H9 (cell line): ENCODE data around the gene LRRC23. TPM values are rescaled to one million over a fixed set of nuclear protein-coding genes. Genes with fewer than 3 reads are reported as not detected.

Source experiments
- DNase-seq: peaks from one replicate; pipeline ENCODE4 v3.0.0-alpha.2; 2017
- H2AFZ ChIP-seq: one replicate; pipeline ENCODE4 v1.6.1; 2013; ENCODE audit warnings: mild to moderate bottlenecking, low read length, control low read depth, moderate library complexity
- H2AK5ac ChIP-seq: 2 replicates; pipeline ENCODE4 v1.6.1; 2013; ENCODE audit warnings: low read length, control low read depth, mixed read lengths; ENCODE audit not compliant: insufficient read length
- H2BK120ac ChIP-seq: one replicate; pipeline ENCODE4 v1.6.1; 2013; ENCODE audit warnings: low read depth, mild to moderate bottlenecking, low read length, control low read depth, inconsistent platforms; ENCODE audit not compliant: poor library complexity, severe bottlenecking
- H2BK12ac ChIP-seq: 2 replicates; pipeline ENCODE4 v1.6.1; 2013; ENCODE audit warnings: low read length, control low read depth, mixed read lengths, low read depth; ENCODE audit not compliant: insufficient read length
- H2BK15ac ChIP-seq: 2 replicates; pipeline ENCODE4 v1.6.1; 2013; ENCODE audit warnings: low read depth, low read length, control low read depth
- H2BK20ac ChIP-seq: one replicate; pipeline ENCODE4 v1.6.1; 2013; ENCODE audit warnings: low read depth, mild to moderate bottlenecking, low read length, control low read depth, inconsistent platforms; ENCODE audit not compliant: poor library complexity, severe bottlenecking
- H2BK5ac ChIP-seq: 2 replicates; pipeline ENCODE4 v1.6.1; 2013; ENCODE audit warnings: low read length, control low read depth, mixed read lengths; ENCODE audit not compliant: insufficient read length
- H3K14ac ChIP-seq: 2 replicates; pipeline ENCODE4 v1.6.1; 2013; ENCODE audit warnings: low read length, control low read depth; ENCODE audit not compliant: insufficient read depth
- H3K18ac ChIP-seq: 2 replicates; pipeline ENCODE4 v1.6.1; 2013; ENCODE audit warnings: low read depth, mild to moderate bottlenecking, mixed read lengths, low read length, control low read depth; ENCODE audit not compliant: insufficient read length
- H3K23ac ChIP-seq: 2 replicates; pipeline ENCODE4 v1.6.1; 2013; ENCODE audit warnings: low read length, control low read depth, mixed read lengths, low read depth; ENCODE audit not compliant: insufficient read length
- H3K23me2 ChIP-seq: 2 replicates; pipeline ENCODE4 v1.6.1; 2013; ENCODE audit warnings: low read depth, mild to moderate bottlenecking, mixed read lengths, low read length, control low read depth; ENCODE audit not compliant: insufficient read length, poor library complexity, severe bottlenecking
- H3K27ac ChIP-seq: 2 replicates; pipeline ENCODE4 v1.5.1; 2013; ENCODE audit warnings: low read length, control low read depth, mixed read lengths, low read depth; ENCODE audit not compliant: insufficient read length
- H3K27me3 ChIP-seq: 2 replicates; pipeline ENCODE4 v1.6.1; 2013; ENCODE audit warnings: low read length, control low read depth, inconsistent platforms; ENCODE audit not compliant: insufficient read depth
- H3K4ac ChIP-seq: 2 replicates; pipeline ENCODE4 v1.6.1; 2013; ENCODE audit warnings: low read depth, mild to moderate bottlenecking, control low read depth, inconsistent platforms, low read length, moderate library complexity
- H3K4me1 ChIP-seq: 2 replicates; pipeline ENCODE4 v1.6.1; 2013; ENCODE audit warnings: low read length, control low read depth, inconsistent platforms; ENCODE audit not compliant: insufficient read depth
- H3K4me2 ChIP-seq: 2 replicates; pipeline ENCODE4 v1.6.1; 2013; ENCODE audit warnings: low read length, control low read depth, mixed read lengths; ENCODE audit not compliant: insufficient read length, insufficient read depth
- H3K56ac ChIP-seq: 2 replicates; pipeline ENCODE4 v1.6.1; 2013; ENCODE audit warnings: low read depth, mild to moderate bottlenecking, mixed read lengths, low read length, control low read depth; ENCODE audit not compliant: insufficient read length
- H3K79me1 ChIP-seq: 2 replicates; pipeline ENCODE4 v1.6.1; 2013; ENCODE audit warnings: low read depth, mild to moderate bottlenecking, moderate library complexity, low read length, control low read depth, inconsistent platforms; ENCODE audit not compliant: insufficient read depth, poor library complexity, severe bottlenecking
- H3K79me2 ChIP-seq: 2 replicates; pipeline ENCODE4 v1.6.1; 2013; ENCODE audit warnings: low read length, control low read depth, inconsistent platforms; ENCODE audit not compliant: insufficient read depth
- H3K9ac ChIP-seq: 2 replicates; pipeline ENCODE4 v1.6.1; 2013; ENCODE audit warnings: low read length, control low read depth, mixed read lengths; ENCODE audit not compliant: insufficient read length; ENCODE audit errors: extremely low read depth
- H3K9me3 ChIP-seq: one replicate; pipeline ENCODE4 v1.6.1; 2013; ENCODE audit warnings: low read depth, low read length, inconsistent platforms; ENCODE audit not compliant: control insufficient read depth
- H3T11ph ChIP-seq: one replicate; pipeline ENCODE4 v1.6.1; 2013; ENCODE audit warnings: mild to moderate bottlenecking, low read length, control low read depth, inconsistent platforms
- H4K20me1 ChIP-seq: one replicate; pipeline ENCODE4 v1.6.1; 2013; ENCODE audit not compliant: control insufficient read depth, insufficient read length, insufficient read depth
- H4K5ac ChIP-seq: 2 replicates; pipeline ENCODE4 v1.6.1; 2013; ENCODE audit warnings: low read depth, mild to moderate bottlenecking, mixed read lengths, low read length, control low read depth; ENCODE audit not compliant: insufficient read length
- H4K8ac ChIP-seq: replicated peaks from 2 replicates; pipeline ENCODE4 v1.6.1; 2013; ENCODE audit warnings: low read length, control low read depth, mixed read lengths, low read depth; ENCODE audit not compliant: insufficient read length
- H4K91ac ChIP-seq: 2 replicates; pipeline ENCODE4 v1.6.1; 2013; ENCODE audit warnings: low read depth, mild to moderate bottlenecking, moderate library complexity, mixed read lengths, low read length, control low read depth; ENCODE audit not compliant: insufficient read length
- H3K27ac Mint-ChIP-seq, 3 experiments: 2 replicates in 2 of 3; 3 replicates in 1 of 3; pipeline ENCODE4 v1.8.0; 2020 to 2021; ENCODE audit warnings: mixed read lengths in 3 of 3, mild to moderate bottlenecking in 1 of 3, moderate library complexity in 1 of 3
- H3K27me3 Mint-ChIP-seq: 2 replicates; pipeline ENCODE4 v1.8.0; 2021; ENCODE audit warnings: low read depth, mild to moderate bottlenecking, moderate library complexity, mixed read lengths
- H3K36me3 Mint-ChIP-seq, 3 experiments: 2 replicates in 2 of 3; 3 replicates in 1 of 3; pipeline ENCODE4 v1.8.0; 2020 to 2021; ENCODE audit warnings: low read depth in 3 of 3, mixed read lengths in 3 of 3; ENCODE audit not compliant: insufficient read depth in 1 of 3
- H3K4me1 Mint-ChIP-seq, 2 experiments: 2 replicates each; pipeline ENCODE4 v1.8.0; 2020; ENCODE audit warnings: mixed read lengths in 2 of 2
- H3K4me3 Mint-ChIP-seq, 2 experiments: 2 replicates in 1 of 2; 3 replicates in 1 of 2; pipeline ENCODE4 v1.8.0; 2020 to 2021; ENCODE audit warnings: mild to moderate bottlenecking in 2 of 2, mixed read lengths in 2 of 2, moderate library complexity in 1 of 2
- H3K9me3 Mint-ChIP-seq, 2 experiments: 2 replicates in 1 of 2; 3 replicates in 1 of 2; pipeline ENCODE4 v1.8.0; 2020; ENCODE audit warnings: mild to moderate bottlenecking in 2 of 2, mixed read lengths in 2 of 2, moderate library complexity in 1 of 2
- CTCF ChIP-seq: fragments of 200-600 bp; sonication (generic); conservative IDR thresholded peaks from 3 replicates; pipeline ENCODE4 v1.8.0; 2021; ENCODE audit warnings: antibody characterized with exemption, mild to moderate bottlenecking
- WGBS: extraction: QIAGEN DNeasy Blood & Tissue Kit; methylation state at CpG from one replicate; pipeline ENCODE4 v1.1.7; 2013; ENCODE audit warnings: missing lambda C conversion rate, low lambda C conversion rate, mixed read lengths; ENCODE audit not compliant: insufficient read length; ENCODE audit errors: extremely low coverage; 5-methylcytosine and 5-hydroxymethylcytosine counted together
- total RNA-seq: library from RNA; stranded (reverse); gene quantifications from 2 replicates; pipeline ENCODE4 v1.2.1, GENCODE V29; 2021

The LRRC23 gene
- total RNA-seq, 1 experiment from 2014 or later = 2.1 TPM

DNA sequence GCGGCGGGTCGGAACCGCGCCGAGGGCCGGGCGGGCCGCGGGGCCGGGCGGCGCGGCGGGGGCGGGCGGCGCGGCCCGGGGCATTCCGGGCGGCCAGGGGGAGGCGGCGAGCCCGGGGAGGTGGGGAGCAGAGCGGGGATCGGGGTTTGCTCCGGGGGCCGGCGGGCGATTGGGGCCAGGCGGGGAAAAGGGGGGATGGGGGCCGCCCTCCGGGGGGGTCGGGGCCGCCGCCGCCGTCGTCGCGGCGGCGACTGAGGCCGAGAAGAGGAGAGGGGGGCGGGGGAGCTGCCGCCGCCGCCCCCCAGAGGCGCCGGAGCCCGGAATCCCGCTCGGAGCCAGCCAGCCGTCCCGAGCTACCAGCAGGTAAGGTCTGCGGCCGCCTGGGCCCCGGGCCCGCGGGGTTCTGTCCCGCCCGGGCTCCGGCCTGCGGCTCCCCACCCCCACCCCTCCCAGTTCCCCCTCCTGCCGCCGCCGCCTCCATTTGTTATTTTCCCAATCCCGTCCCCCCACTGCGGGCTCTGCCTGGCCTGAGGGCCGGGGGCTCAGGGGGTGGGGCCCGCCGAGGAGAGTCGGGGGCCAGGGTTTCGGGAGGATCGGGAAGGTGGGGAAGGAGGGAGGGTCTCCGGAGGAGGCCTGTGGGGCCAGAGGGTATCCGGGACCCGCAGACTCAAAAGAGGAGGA, 23.5 kb downstream of the LRRC23 start:
- no peak overlapping the region for H2BK5ac ChIP-seq
- peaks cover 3% of the 10 kb centered on the region; the same call in 1 of the 2 replicates for H3K4me1 ChIP-seq
- H3K18ac ChIP-seq = no peak overlapping the region
- peaks cover 30% of the 10 kb centered on the region for H3K23me2 ChIP-seq
- H3K79me1 ChIP-seq = no peaks in the 10 kb centered on the region
- no peak overlapping the region for H4K8ac ChIP-seq
- H3K56ac ChIP-seq = no peak overlapping the region
- no peak overlapping the region for H3K23ac ChIP-seq
- H2AFZ ChIP-seq = no peak overlapping the region
- peak overlapping the region; percentile 60 for H3K9ac ChIP-seq
- no peak for DNase-seq
- H3K9me3 ChIP-seq = no peaks in the 10 kb centered on the region
- no peak overlapping the region for H2BK12ac ChIP-seq
- Mint-ChIP-seq H3K36me3 (peaks cover 9 to 40% (median 18%) of the 10 kb centered on the region in 3 experiments; a peak in 6 of 7 replicates), H3K27ac (peak overlapping the region; percentile 76 to 97 (median 93); a peak in 6 of 7 replicates), H3K9me3 (peaks cover 0 to 2% of the 10 kb centered on the region in 2 experiments; a peak in 1 of 5 replicates), H3K4me3 (peak overlapping the region; percentile 96 to 98), H3K4me1 (peaks cover 61 to 65% of the 10 kb centered on the region in 2 experiments), H3K27me3 (peaks cover 1% of the 10 kb centered on the region; the same call in 1 of the 2 replicates)
- no peak overlapping the region for H2BK20ac ChIP-seq
- H3K4ac ChIP-seq = no peak overlapping the region
- no peak overlapping the region for H3K27ac ChIP-seq
- H3K27me3 ChIP-seq = no peaks in the 10 kb centered on the region
- H3T11ph ChIP-seq = no peak overlapping the region
- H3K14ac ChIP-seq = peak overlapping the region; percentile 11
- no peaks in the 10 kb centered on the region for H4K20me1 ChIP-seq
- H2AK5ac ChIP-seq = no peak overlapping the region
- peaks cover 24% of the 10 kb centered on the region; the same call in 1 of the 2 replicates for H3K79me2 ChIP-seq
- no CpG with 5 or more reads among the region's 79 CpGs for WGBS
- no peak overlapping the region for H2BK120ac ChIP-seq
- no peak overlapping the region for H4K91ac ChIP-seq
- no peak overlapping the region for H4K5ac ChIP-seq
- TF ChIP-seq CTCF = no peak
- H2BK15ac ChIP-seq = no peak overlapping the region
- peak overlapping the region; percentile 74 for H3K4me2 ChIP-seq
